Breast epithelium (tissue), 3 donors: Measurements from ENCODE around the gene UBE2U.

ENCODE experiments used
- CTCF ChIP-seq, 3 donors: fragments of 450-650 bp; IDR thresholded peaks; one replicate each; pipeline ENCODE4 v1.5.1; 2016 to 2017; ENCODE audit warnings: antibody characterized with exemption in 3 of 3, mild to moderate bottlenecking in 3 of 3, moderate library complexity in 3 of 3
- POLR2A ChIP-seq: fragments of 450-650 bp; IDR thresholded peaks from one replicate; pipeline ENCODE4 v1.6.1; 2016; ENCODE audit warnings: antibody characterized with exemption, mild to moderate bottlenecking, moderate library complexity
- POLR2AphosphoS5 ChIP-seq, 3 donors: sonication (generic); formaldehyde crosslinking; IDR thresholded peaks; one replicate each; pipeline ENCODE4 v1.6.1; 2017; ENCODE audit warnings: antibody characterized with exemption in 3 of 3

GRCh38 chr1:64187646-64188045, 15.8 kb upstream of the UBE2U start:
- TF ChIP-seq CTCF (IDR thresholded peaks at IDR 0.05), result no peak
- no peak for TF ChIP-seq POLR2A
- TF ChIP-seq POLR2AphosphoS5 (IDR thresholded peaks at IDR 0.05), result no peak
